HCT116 (cell line): ENCODE results near the gene NXPE2. TPM values are rescaled to one million over a fixed set of nuclear protein-coding genes. Genes with fewer than 3 reads are reported as not detected.

Source experiments
- ATAC-seq: fragments of 200-7000 bp; cut with Tn5 transposase; 2 replicates; pipeline ENCODE4 v1.9.1; 2020; ENCODE audit warnings: mild to moderate bottlenecking, moderate library complexity
- BruUV-seq: library from RNA; stranded (reverse); fragments of 400-500 nt; replicated peaks from 2 replicates; lab custom pipeline; 2021; lab: Mats Ljungman, UMichigan
- CTCF ChIA-PET: fragments of 300-600 bp; sonication (Branson Sonifier 250); formaldehyde crosslinking; loops from one replicate; lab custom pipeline; 2021; ENCODE audit warnings: antibody characterized with exemption; lab: Charles Lee
- POLR2A ChIA-PET: fragments of 300-600, 350-600 bp; sonication (Branson Sonifier 250); formaldehyde crosslinking; loops from one replicate; lab custom pipeline; 2021; ENCODE audit warnings: antibody characterized with exemption; lab: Charles Lee
- RAD21 ChIA-PET, 2 experiments: fragments of 300-600 bp; sonication (Branson Sonifier 250); formaldehyde crosslinking; loops; one replicate each; lab custom pipeline; 2023; ENCODE audit warnings: low total read pairs in 2 of 2; ENCODE audit not compliant: uncharacterized antibody in 2 of 2, unreplicated experiment in 2 of 2, low non-redundant PET in 1 of 2; lab: Charles Lee
- DNase-seq: peaks from one replicate; pipeline ENCODE4 v3.0.0-alpha.2; 2010; ENCODE audit warnings: low read depth, low spot score
- H2AFZ ChIP-seq: fragments of 200-600 bp; shearing (Covaris generic), sonication (generic); 2 replicates; pipeline ENCODE4 v1.6.1; 2017; ENCODE audit warnings: low read depth, mixed run types, mixed read lengths, antibody characterized with exemption, low read length; ENCODE audit not compliant: poor library complexity, severe bottlenecking
- H3K27ac ChIP-seq: 2 replicates; pipeline ENCODE4 v1.5.1; 2012; ENCODE audit warnings: low read depth, low read length
- H3K27me3 ChIP-seq: fragments of 200-600 bp; sonication (generic); 2 replicates; pipeline ENCODE4 v1.6.1; 2016; ENCODE audit warnings: mixed run types, low read length, mixed read lengths; ENCODE audit not compliant: insufficient read depth
- H3K36me3 ChIP-seq, 2 experiments: fragments of 200-500 bp in 1 of 2; fragments of 200-600 bp in 1 of 2; sonication (Bioruptor generic) in 1 of 2; sonication (generic) in 1 of 2; 2 replicates each; pipeline versions ENCODE4 v1.5.1 to v1.6.1; 2014 to 2016; ENCODE audit warnings: low read length in 2 of 2, inconsistent platforms in 1 of 2, mixed read lengths in 1 of 2, mixed run types in 1 of 2; ENCODE audit not compliant: insufficient read depth in 2 of 2, control insufficient read depth in 1 of 2
- H3K4me1 ChIP-seq, 2 experiments: fragments of 200-600 bp in 1 of 2; sonication (generic) in 1 of 2; 2 replicates each; pipeline versions ENCODE4 v1.5.1 to v1.6.1; 2012 to 2017; ENCODE audit warnings: low read length in 2 of 2, inconsistent platforms in 1 of 2, mild to moderate bottlenecking in 1 of 2, mixed read lengths in 1 of 2, mixed run types in 1 of 2, moderate library complexity in 1 of 2; ENCODE audit not compliant: insufficient read depth in 2 of 2, control insufficient read depth in 1 of 2
- H3K4me2 ChIP-seq: fragments of 200-600 bp; sonication (generic); 2 replicates; pipeline ENCODE4 v1.6.1; 2017; ENCODE audit warnings: mixed run types, low read length, mixed read lengths
- H3K4me3 ChIP-seq, 2 experiments: fragments of 200-600 bp in 1 of 2; sonication (generic) in 1 of 2; replicated peaks in 1 of 2; 2 replicates each; pipeline ENCODE4 v1.5.1; 2011 to 2016; ENCODE audit warnings: low read length in 2 of 2, control low read depth in 1 of 2, low read depth in 1 of 2, mild to moderate bottlenecking in 1 of 2, mixed read lengths in 1 of 2, mixed run types in 1 of 2
- H3K79me2 ChIP-seq: fragments of 200-600 bp; sonication (generic); 2 replicates; pipeline ENCODE4 v1.6.1; 2017; ENCODE audit warnings: mild to moderate bottlenecking, mixed run types, low read length, moderate library complexity, mixed read lengths; ENCODE audit not compliant: insufficient read depth
- H3K9ac ChIP-seq: fragments of 200-600 bp; sonication (generic); 2 replicates; pipeline ENCODE4 v1.6.1; 2016; ENCODE audit warnings: low read length, mixed read lengths
- H3K9me2 ChIP-seq: fragments of 200-600 bp; sonication (generic), shearing (Covaris generic); 2 replicates; pipeline ENCODE4 v1.6.1; 2017; ENCODE audit warnings: mixed run types, mild to moderate bottlenecking, moderate library complexity; ENCODE audit not compliant: insufficient read depth
- H3K9me3 ChIP-seq, 2 experiments: fragments of 200-500 bp in 1 of 2; fragments of 200-600 bp in 1 of 2; sonication (Bioruptor generic) in 1 of 2; sonication (generic) in 1 of 2; 2 replicates each; pipeline ENCODE4 v1.6.1; 2014 to 2017; ENCODE audit warnings: low read length in 2 of 2, mixed read lengths in 2 of 2, inconsistent platforms in 1 of 2, low read depth in 1 of 2, mild to moderate bottlenecking in 1 of 2, mixed run types in 1 of 2, moderate library complexity in 1 of 2; ENCODE audit not compliant: control insufficient read depth in 1 of 2, insufficient read depth in 1 of 2
- H4K20me1 ChIP-seq: fragments of 200-600 bp; sonication (generic), shearing (Covaris generic); 2 replicates; pipeline ENCODE4 v1.6.1; 2017; ENCODE audit warnings: mixed run types, mild to moderate bottlenecking, moderate library complexity; ENCODE audit not compliant: insufficient read depth
- EGR1 ChIP-seq: IDR thresholded peaks from 2 replicates; pipeline ENCODE4 v1.6.1; 2012; ENCODE audit warnings: low read depth
- ELF1 ChIP-seq: IDR thresholded peaks from 2 replicates; pipeline ENCODE4 v1.6.1; 2012; ENCODE audit warnings: low read depth, borderline replicate concordance
- EZH2phosphoT487 ChIP-seq: fragments of 200-600 bp; IDR thresholded peaks from 2 replicates; pipeline ENCODE4 v1.6.1; 2018; ENCODE audit warnings: antibody characterized with exemption, borderline replicate concordance
- FOSL1 ChIP-seq: IDR thresholded peaks from 2 replicates; pipeline ENCODE4 v1.6.1; 2012; ENCODE audit warnings: low read depth
- POLR2A ChIP-seq: IDR thresholded peaks from 2 replicates; pipeline ENCODE4 v1.7.0; 2011; ENCODE audit warnings: borderline replicate concordance; ENCODE audit not compliant: insufficient read depth, insufficient read length; ENCODE audit errors: extremely low read depth
- RAD21 ChIP-seq: IDR thresholded peaks from 2 replicates; pipeline ENCODE4 v1.6.1; 2012; ENCODE audit warnings: low read depth, mild to moderate bottlenecking
- SRF ChIP-seq: IDR thresholded peaks from 2 replicates; pipeline ENCODE4 v1.6.1; 2012; ENCODE audit warnings: low read depth
- TCF7L2 ChIP-seq: IDR thresholded peaks from 2 replicates; pipeline ENCODE4 v1.7.0; 2011; ENCODE audit warnings: borderline replicate concordance, inconsistent platforms; ENCODE audit not compliant: insufficient read depth, insufficient read length; ENCODE audit errors: extremely low read depth
- YY1 ChIP-seq: IDR thresholded peaks from 2 replicates; pipeline ENCODE4 v1.6.1; 2011; ENCODE audit warnings: low read length, low read depth, moderate library complexity, mild to moderate bottlenecking; ENCODE audit not compliant: insufficient replicate concordance; ENCODE audit errors: extremely low read depth
- intact Hi-C: fragments of 100-400 bp; cut with micrococcal nuclease; formaldehyde crosslinking; loops from 2 replicates; pipeline ENCODE4 v1.10.0; 2022
- total RNA-seq: library from RNA; stranded (reverse); gene quantifications from one replicate; pipeline ENCODE4 v1.2.1, GENCODE V29; 2021; ENCODE audit not compliant: unreplicated experiment
- TF ChIP-seq, protein P1 (sequence below): IDR thresholded peaks from 2 replicates; pipeline ENCODE4 v1.6.1; 2012
- TF ChIP-seq, protein P2 (sequence below): IDR thresholded peaks from 2 replicates; pipeline ENCODE4 v1.6.1; 2012

Gene NXPE2
- total RNA-seq, 1 experiment from 2014 or later = not detected

DNA sequence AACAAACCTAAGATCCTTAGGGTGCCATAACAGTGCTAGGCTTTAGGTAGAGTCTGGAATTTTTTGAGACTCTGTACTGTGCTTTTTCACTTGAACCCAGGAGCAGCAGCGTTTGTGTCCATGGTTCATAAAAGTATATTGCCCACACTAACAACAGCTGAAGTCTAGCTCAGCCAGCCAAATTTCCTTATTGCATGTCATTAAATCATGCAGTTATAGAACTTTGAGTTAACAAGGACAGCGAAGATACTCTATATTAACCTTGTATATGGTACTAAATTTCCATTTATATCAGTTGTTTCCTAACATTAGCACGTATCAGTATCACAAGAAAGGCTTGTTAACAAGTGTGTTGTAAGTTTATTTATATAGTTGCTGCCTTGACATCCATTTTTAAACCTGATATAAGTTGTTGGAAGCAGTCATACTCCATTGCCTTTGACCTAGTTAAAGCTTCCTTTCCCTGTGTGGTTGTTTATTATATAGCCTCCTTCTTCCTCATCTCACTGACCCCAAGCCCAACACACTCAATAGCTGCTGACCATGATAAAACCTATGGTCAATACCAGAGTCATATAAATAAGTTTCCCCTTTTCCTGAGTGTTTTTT, 46.7 kb downstream of the NXPE2 start:
- CTCF ChIA-PET = no interaction called here

DNA sequence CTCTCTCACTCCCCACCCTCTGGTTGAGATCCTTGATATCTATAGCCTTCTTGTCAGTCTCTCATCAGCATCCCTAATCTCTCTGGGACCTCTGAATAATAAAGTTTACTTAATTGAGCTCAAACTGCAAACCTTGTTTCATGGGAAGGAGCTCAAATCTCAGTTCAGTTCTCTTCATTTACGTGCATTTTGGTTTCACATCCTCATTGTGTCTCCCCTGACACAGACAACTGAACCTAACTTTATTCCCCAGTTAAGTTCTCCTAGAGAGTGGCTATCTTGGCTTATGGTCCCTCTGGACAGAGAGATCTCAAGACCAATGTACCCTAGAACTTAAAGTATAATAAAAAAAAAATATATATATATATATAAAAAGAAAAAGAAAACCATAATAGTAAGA, 47.3 kb downstream of the NXPE2 start:
- no peak for DNase-seq
- RAD21 ChIA-PET = no interaction called here

More for the DNA sequence above, 46.7 kb downstream of the NXPE2 start:
- Histone ChIP-seq H3K36me3 (no peaks in the 10 kb centered on the region), H3K27me3 (no peaks in the 10 kb centered on the region), H3K27ac (no peak overlapping the region), H2AFZ (no peak overlapping the region), H3K4me1 (no peaks in the 10 kb centered on the region), H3K9me2 (no peaks in the 10 kb centered on the region), H4K20me1 (no peaks in the 10 kb centered on the region), H3K79me2 (no peaks in the 10 kb centered on the region), H3K4me2 (no peak overlapping the region), H3K9me3 (no peaks in the 10 kb centered on the region), H3K9ac (no peak overlapping the region), H3K4me3 (no peak overlapping the region)
- intact Hi-C loops = no loop called here
- no TSS peak for BruUV-seq
- RAD21 ChIA-PET = no interaction called here
- no peak for ATAC-seq
- no peak for DNase-seq
- POLR2A ChIA-PET = no interaction called here
- no peak for TF ChIP-seq TCF7L2
- TF ChIP-seq EZH2phosphoT487 = no peak
- TF ChIP-seq YY1 = no peak
- TF ChIP-seq, protein P1, sequence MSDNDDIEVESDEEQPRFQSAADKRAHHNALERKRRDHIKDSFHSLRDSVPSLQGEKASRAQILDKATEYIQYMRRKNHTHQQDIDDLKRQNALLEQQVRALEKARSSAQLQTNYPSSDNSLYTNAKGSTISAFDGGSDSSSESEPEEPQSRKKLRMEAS = no peak
- no peak for TF ChIP-seq ELF1
- no peak for TF ChIP-seq SRF
- no peak for TF ChIP-seq FOSL1
- no peak for TF ChIP-seq POLR2A
- TF ChIP-seq RAD21 = no peak

More for the DNA sequence above, 47.3 kb downstream of the NXPE2 start:
- Histone ChIP-seq H3K36me3 (no peaks in the 10 kb centered on the region), H3K27me3 (no peaks in the 10 kb centered on the region), H2AFZ (no peak overlapping the region), H3K4me2 (no peak overlapping the region)
- TF ChIP-seq, protein P2, sequence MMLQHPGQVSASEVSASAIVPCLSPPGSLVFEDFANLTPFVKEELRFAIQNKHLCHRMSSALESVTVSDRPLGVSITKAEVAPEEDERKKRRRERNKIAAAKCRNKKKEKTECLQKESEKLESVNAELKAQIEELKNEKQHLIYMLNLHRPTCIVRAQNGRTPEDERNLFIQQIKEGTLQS = no peak
- no peak for TF ChIP-seq EGR1
- TF ChIP-seq POLR2A = no peak
- TF ChIP-seq, all 23 proteins: peak for 0
- no peak overlapping the region for H3K27ac ChIP-seq
- intact Hi-C loops = no loop called here
- no peak overlapping the region for H3K4me3 ChIP-seq
- no peaks in the 10 kb centered on the region for H4K20me1 ChIP-seq
- H3K9me3 ChIP-seq = no peaks in the 10 kb centered on the region
- H3K79me2 ChIP-seq = no peaks in the 10 kb centered on the region
- H3K9ac ChIP-seq = no peak overlapping the region
- H3K4me1 ChIP-seq = no peaks in the 10 kb centered on the region
- POLR2A ChIA-PET = no interaction called here
- ATAC-seq = no peak
- BruUV-seq = no TSS peak
- H3K9me2 ChIP-seq = no peaks in the 10 kb centered on the region
- CTCF ChIA-PET = no interaction called here
